ENCODE results near the gene ALDH18A1.

DNA sequence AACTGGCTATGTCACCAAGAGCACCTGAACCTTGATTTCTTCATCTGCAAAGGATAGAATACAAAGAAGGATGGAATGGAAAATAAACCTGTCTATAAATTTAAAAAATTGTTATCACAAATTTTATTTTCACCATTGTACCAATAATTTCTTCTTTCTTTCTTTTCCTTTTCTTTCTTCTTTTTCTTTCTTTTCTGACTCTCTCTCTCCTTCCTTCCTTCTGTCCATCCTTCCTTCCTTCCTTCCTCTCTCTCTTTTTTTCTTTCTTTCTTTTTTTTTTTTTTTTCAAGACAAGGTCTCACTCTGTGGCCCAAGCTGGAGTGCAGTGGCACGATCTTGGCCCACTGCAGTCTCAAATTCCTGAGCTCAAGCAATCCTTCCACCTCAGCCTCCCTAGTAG, 58.7 kb downstream of the ALDH18A1 start:
- TF ChIP-seq, protein P1, sequence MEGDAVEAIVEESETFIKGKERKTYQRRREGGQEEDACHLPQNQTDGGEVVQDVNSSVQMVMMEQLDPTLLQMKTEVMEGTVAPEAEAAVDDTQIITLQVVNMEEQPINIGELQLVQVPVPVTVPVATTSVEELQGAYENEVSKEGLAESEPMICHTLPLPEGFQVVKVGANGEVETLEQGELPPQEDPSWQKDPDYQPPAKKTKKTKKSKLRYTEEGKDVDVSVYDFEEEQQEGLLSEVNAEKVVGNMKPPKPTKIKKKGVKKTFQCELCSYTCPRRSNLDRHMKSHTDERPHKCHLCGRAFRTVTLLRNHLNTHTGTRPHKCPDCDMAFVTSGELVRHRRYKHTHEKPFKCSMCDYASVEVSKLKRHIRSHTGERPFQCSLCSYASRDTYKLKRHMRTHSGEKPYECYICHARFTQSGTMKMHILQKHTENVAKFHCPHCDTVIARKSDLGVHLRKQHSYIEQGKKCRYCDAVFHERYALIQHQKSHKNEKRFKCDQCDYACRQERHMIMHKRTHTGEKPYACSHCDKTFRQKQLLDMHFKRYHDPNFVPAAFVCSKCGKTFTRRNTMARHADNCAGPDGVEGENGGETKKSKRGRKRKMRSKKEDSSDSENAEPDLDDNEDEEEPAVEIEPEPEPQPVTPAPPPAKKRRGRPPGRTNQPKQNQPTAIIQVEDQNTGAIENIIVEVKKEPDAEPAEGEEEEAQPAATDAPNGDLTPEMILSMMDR (IDR thresholded peaks at IDR 0.05; ENCODE audit: insufficient read depth, low read depth, low read length) = no peak
- TF ChIP-seq EZH2 (IDR thresholded peaks at IDR 0.05; ENCODE audit: insufficient read depth, low read length) = no peak

Measured in astrocyte (in vitro differentiated cells and primary cell).